Ectodermal cell (in vitro differentiated cells): ENCODE data around the gene SDC1.
"Not testable (repeated sequence)": the region's sequence is repeated elsewhere in the genome, so short reads cannot be mapped to it uniquely, and the experiment has no call there.

Source experiments
- H3K27ac ChIP-seq: 2 replicates; pipeline ENCODE4 v1.7.0; 2013; ENCODE audit warnings: mild to moderate bottlenecking, low read depth, low read length; ENCODE audit not compliant: insufficient read depth, poor library complexity, severe bottlenecking
- H3K27me3 ChIP-seq: 2 replicates; pipeline ENCODE4 v1.7.0; 2013; ENCODE audit warnings: mild to moderate bottlenecking, low read length; ENCODE audit not compliant: insufficient read depth, control insufficient read depth, poor library complexity, severe bottlenecking
- H3K36me3 ChIP-seq: one replicate; pipeline ENCODE4 v1.7.0; 2013; ENCODE audit warnings: low read length; ENCODE audit not compliant: control insufficient read depth, insufficient read depth
- H3K4me1 ChIP-seq: one replicate; pipeline ENCODE4 v1.7.0; 2013; ENCODE audit warnings: low read length; ENCODE audit not compliant: control insufficient read depth, insufficient read depth
- H3K4me3 ChIP-seq: 2 replicates; pipeline ENCODE4 v1.7.0; 2013; ENCODE audit warnings: low read depth, low read length, control low read depth; ENCODE audit not compliant: insufficient read depth
- H3K9me3 ChIP-seq: 2 replicates; pipeline ENCODE4 v1.7.0; 2013; ENCODE audit warnings: mild to moderate bottlenecking, low read length, moderate library complexity; ENCODE audit not compliant: control insufficient read depth
- WGBS, 2 experiments: methylation state at CpG; one replicate each; pipeline ENCODE4 v1.1.7; 2013; ENCODE audit warnings: missing lambda C conversion rate in 2 of 2; 5-methylcytosine and 5-hydroxymethylcytosine counted together

Gene SDC1

DNA sequence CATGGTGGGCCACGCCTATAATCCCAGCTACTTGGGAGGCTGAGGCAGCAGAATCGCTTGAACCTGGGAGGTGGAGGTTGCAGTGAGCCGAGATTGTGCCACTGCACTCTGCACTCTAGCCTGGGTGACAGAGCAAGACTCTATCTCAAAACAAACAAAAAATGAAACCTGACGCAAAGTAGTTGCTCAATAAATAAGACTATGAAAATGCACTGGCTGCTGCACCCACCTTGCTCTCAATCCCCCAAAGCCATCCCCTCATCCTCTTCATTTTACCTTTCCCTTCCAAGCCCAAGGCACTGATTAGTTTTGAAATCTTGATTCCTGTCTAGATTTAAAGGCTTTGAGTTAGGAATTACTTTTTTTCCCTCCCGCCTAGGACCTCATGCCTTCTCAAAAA lies 18.7 kb upstream of the SDC1 start:
- H3K9me3 ChIP-seq, H3K27ac ChIP-seq, H3K4me1 ChIP-seq, H3K27me3 ChIP-seq, H3K4me3 ChIP-seq, H3K36me3 ChIP-seq: not testable (repeated sequence)
- WGBS, 2 experiments, result 94 to 97% methylated on average over 5 of the region's 5 CpGs

GRCh38 chr2:20242727-20243377 lies 17.9 kb upstream of the SDC1 start:
- Histone ChIP-seq H3K36me3 (peaks cover 1% of the 10 kb centered on the region), H3K27me3 (no peaks in the 10 kb centered on the region), H3K4me1 (no peaks in the 10 kb centered on the region), H3K27ac (no peak overlapping the region), H3K4me3 (no peak overlapping the region), H3K9me3 (no peaks in the 10 kb centered on the region)
- WGBS, 2 experiments, result 76 to 78% methylated on average over 9 of the region's 9 CpGs

- Histone ChIP-seq H3K27me3 (no peaks in the 10 kb centered on the region), H3K36me3 (no peaks in the 10 kb centered on the region), H3K4me1 (no peaks in the 10 kb centered on the region), H3K9me3 (no peaks in the 10 kb centered on the region), H3K4me3 (no peak overlapping the region), H3K27ac (no peak overlapping the region)
- 87 to 90% methylated on average over 41 of the region's 43 CpGs for WGBS, 2 experiments
Observed at GRCh38 chr2:20241973-20242726, 17.2 kb upstream of the SDC1 start.

DNA sequence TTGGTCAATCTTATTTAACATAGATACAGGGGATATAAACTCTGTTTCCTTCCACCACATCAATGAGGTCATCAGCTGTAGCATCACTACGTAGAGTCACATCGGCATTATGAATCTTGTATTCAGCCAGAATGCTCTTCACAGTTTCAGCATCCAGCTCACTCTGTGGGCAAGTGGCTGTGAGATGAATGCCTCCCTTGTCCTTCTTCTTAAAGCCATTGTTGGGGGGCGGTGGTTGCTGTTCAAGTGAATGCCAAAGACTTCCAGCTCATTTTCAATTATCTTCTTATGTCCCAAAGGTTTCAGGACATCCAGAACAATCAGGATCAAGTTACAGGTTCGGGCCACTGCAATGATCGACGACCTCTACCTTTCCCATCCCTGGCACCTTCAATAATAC lies 15.4 kb upstream of the SDC1 start:
- 90 to 95% methylated on average over 6 of the region's 6 CpGs for WGBS, 2 experiments
- not testable (repeated sequence) for H3K4me1 ChIP-seq, H3K4me3 ChIP-seq, H3K36me3 ChIP-seq, H3K9me3 ChIP-seq, H3K27me3 ChIP-seq, H3K27ac ChIP-seq

DNA sequence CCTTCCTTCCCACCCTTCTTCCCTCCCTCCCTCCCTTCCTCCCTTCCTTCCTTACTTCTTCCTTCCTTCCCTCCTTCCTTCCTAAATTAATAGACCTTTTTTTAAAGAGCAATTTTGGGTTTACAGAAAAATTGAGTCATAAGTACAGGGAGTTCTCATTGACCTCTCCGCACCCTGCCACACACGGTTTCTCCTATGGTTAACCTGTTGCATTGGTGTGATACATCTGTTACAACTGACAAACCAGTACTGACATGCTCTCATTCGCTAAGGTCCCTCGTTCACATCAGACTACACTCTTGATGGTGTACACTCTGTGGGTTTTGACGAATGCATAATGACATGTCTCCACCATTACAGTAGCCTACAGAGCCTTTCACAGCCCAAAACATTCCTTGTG lies 11.6 kb upstream of the SDC1 start:
- Histone ChIP-seq H3K9me3 (no peaks in the 10 kb centered on the region), H3K36me3 (no peaks in the 10 kb centered on the region), H3K4me1 (no peaks in the 10 kb centered on the region), H3K27me3 (no peaks in the 10 kb centered on the region), H3K27ac (no peak overlapping the region), H3K4me3 (no peak overlapping the region)
- 78 to 82% methylated on average over 5 of the region's 5 CpGs for WGBS, 2 experiments

GRCh38 chr2:20235655-20236305 lies 10.8 kb upstream of the SDC1 start:
- no peak overlapping the region for H3K27ac ChIP-seq
- H3K4me1 ChIP-seq, result no peaks in the 10 kb centered on the region
- H3K4me3 ChIP-seq, result no peak overlapping the region
- H3K36me3 ChIP-seq, result no peaks in the 10 kb centered on the region
- H3K9me3 ChIP-seq, result no peaks in the 10 kb centered on the region
- 89 to 91% methylated on average over 10 of the region's 10 CpGs for WGBS, 2 experiments
- H3K27me3 ChIP-seq, result no peaks in the 10 kb centered on the region

DNA sequence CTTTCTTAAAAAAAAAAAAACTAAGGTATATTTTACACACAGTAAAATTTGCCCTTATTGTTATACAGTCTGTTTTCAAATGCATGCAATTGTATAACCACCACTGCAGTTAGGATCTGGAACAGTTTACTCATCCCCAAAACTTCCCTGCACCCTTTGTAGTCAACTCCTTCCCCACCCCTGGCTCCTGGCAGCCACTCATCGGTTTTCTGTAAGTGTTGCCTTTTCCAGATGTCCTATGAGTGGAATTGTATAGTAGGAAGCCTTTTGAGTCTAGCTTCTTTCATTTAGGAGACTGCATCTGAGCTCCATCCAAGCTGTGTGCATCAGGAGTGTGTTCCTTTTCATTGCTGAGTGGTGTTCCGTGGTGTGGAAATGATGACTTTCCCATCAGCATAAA lies 9.7 kb upstream of the SDC1 start:
- not testable (repeated sequence) for H3K27me3 ChIP-seq, H3K4me3 ChIP-seq, H3K4me1 ChIP-seq, H3K36me3 ChIP-seq, H3K9me3 ChIP-seq, H3K27ac ChIP-seq
- 100% methylated on average over 2 of the region's 2 CpGs for WGBS, 2 experiments

- H3K4me3 ChIP-seq, result no peak overlapping the region
- H3K4me1 ChIP-seq, result no peaks in the 10 kb centered on the region
- no peak overlapping the region for H3K27ac ChIP-seq
- 94 to 95% methylated on average over 5 of the region's 5 CpGs for WGBS, 2 experiments
- H3K9me3 ChIP-seq, result no peaks in the 10 kb centered on the region
- H3K36me3 ChIP-seq, result no peaks in the 10 kb centered on the region
- no peaks in the 10 kb centered on the region for H3K27me3 ChIP-seq
Observed at GRCh38 chr2:20232837-20233207, 7.9 kb upstream of the SDC1 start.

DNA sequence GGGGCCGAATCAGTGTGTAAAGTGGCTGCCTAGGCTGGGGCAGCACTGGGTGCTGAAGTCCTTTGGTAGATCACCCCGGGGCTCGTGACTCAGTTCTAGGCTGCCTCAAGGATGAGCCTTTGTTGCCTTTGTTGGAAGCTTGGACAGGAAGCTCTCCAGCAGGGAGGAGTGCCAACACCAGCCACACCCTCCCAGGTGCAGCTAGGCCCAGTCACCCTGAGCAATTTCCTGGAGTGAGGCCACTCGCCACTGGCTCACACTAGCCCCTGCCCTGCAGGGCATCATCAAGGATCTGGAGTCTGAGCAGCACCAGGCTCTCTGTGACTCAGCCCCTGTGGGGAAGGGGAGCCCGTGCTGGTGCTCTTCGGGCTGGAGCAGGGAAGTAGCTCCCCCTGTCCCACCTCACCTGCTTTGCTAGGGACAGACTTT lies 6.7 kb upstream of the SDC1 start:
- WGBS, 2 experiments, result 70 to 71% methylated on average over 6 of the region's 6 CpGs
- Histone ChIP-seq H3K36me3 (no peaks in the 10 kb centered on the region), H3K27me3 (no peaks in the 10 kb centered on the region), H3K4me3 (no peak overlapping the region), H3K9me3 (no peaks in the 10 kb centered on the region), H3K4me1 (no peaks in the 10 kb centered on the region), H3K27ac (no peak overlapping the region)

DNA sequence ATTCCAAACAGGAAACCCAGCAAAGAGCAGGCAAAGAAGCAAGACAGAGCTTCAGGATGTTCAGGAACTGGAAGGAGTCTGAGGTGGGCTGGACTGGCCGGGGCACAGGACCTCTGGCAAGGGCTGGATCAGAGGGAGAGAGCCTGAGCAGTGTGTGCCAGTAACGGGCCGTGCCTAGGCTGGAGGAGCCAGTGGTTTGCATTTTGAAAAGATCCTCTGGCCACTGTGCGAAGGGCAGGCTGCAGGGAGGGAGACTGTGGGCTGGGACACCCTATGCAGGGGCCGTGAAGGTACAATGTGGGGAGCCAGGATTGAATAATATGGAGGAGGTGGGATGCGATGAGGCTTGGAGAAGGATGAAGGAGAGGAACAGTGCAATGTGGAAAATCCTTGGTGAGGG lies 6.2 kb upstream of the SDC1 start:
- H3K4me3 ChIP-seq, result no peak overlapping the region
- peaks cover under 1% of the 10 kb centered on the region for H3K27me3 ChIP-seq
- H3K9me3 ChIP-seq, result no peaks in the 10 kb centered on the region
- H3K27ac ChIP-seq, result no peak overlapping the region
- WGBS, 2 experiments, result 90 to 92% methylated on average over 6 of the region's 6 CpGs
- no peaks in the 10 kb centered on the region for H3K36me3 ChIP-seq
- H3K4me1 ChIP-seq, result no peaks in the 10 kb centered on the region
